ENCODE data around the gene ZNF33B.
A peak's percentile ranks its signal among the peaks of the same experiment; 100 is the strongest.

Gene ZNF33B

GRCh38 chr10:42645103-42645502 lies 6.7 kb upstream of the ZNF33B start:
- TF ChIP-seq CTCF (IDR thresholded peaks at IDR 0.05; ENCODE audit: low read depth, low read length), result no peak
- no peak for TF ChIP-seq MAX (IDR thresholded peaks at IDR 0.05; ENCODE audit: low read depth, low read length)
- TF ChIP-seq MYC (IDR thresholded peaks at IDR 0.05; ENCODE audit: low read depth, low read length), result no peak
- TF ChIP-seq POLR2A (IDR thresholded peaks at IDR 0.05; ENCODE audit: extremely low read depth, insufficient read length), result no peak
- DNase-seq (ENCODE audit: low read depth), result no peak
- H3K4me3 ChIP-seq (ENCODE audit: low read depth, low read length), result no peak overlapping the region

DNA sequence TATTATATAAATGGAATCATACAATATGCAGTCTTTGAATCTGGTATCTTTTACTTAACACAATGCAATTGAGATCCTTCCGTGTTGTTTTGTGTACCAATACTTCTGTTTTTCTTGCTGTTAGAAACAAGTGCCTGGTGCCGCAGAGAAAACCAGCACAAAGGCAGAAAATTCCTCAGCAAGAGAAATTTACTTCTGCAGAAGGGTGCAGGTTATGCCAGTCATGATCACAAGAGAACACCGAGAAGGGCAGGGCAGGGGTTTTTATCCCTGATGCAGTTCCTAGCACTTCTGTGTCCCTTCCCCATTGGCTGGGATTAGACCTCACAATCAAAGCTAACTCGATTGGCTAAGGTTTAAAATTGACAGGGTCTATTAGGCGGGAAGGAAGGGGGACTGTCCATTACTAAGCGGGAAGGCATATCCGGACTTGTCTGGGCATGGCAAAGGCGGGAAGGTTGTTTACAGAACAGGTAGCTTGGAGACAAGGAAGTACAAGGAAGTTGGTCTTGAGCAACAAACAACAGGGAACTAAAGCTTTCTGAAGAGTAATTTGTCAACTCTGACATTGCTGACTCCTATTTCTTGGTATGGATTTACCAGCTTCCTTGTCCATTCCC lies 2.4 kb upstream of the ZNF33B start:
- DNase-seq (ENCODE audit: low read depth), result no peak
- TF ChIP-seq CTCF (IDR thresholded peaks at IDR 0.05; ENCODE audit: low read depth, low read length) (no peak), MYC (IDR thresholded peaks at IDR 0.05; ENCODE audit: low read depth, low read length) (no peak), POLR2A (IDR thresholded peaks at IDR 0.05; ENCODE audit: extremely low read depth, insufficient read length) (no peak), MAX (IDR thresholded peaks at IDR 0.05; ENCODE audit: low read depth, low read length) (no peak)
- no peak overlapping the region for H3K4me3 ChIP-seq (ENCODE audit: low read depth, low read length)

GRCh38 chr10:42638821-42639270 lies 476 bp upstream of the ZNF33B start:
- H3K4me3 ChIP-seq (ENCODE audit: low read depth, low read length), result peak overlapping the region; percentile 84
- TF ChIP-seq POLR2A (IDR thresholded peaks at IDR 0.05; ENCODE audit: extremely low read depth, insufficient read length) (no peak), MAX (IDR thresholded peaks at IDR 0.05; ENCODE audit: low read depth, low read length) (no peak), MYC (IDR thresholded peaks at IDR 0.05; ENCODE audit: low read depth, low read length) (no peak), CTCF (IDR thresholded peaks at IDR 0.05; ENCODE audit: low read depth, low read length) (no peak)
- DNase-seq (ENCODE audit: low read depth), result no peak

DNA sequence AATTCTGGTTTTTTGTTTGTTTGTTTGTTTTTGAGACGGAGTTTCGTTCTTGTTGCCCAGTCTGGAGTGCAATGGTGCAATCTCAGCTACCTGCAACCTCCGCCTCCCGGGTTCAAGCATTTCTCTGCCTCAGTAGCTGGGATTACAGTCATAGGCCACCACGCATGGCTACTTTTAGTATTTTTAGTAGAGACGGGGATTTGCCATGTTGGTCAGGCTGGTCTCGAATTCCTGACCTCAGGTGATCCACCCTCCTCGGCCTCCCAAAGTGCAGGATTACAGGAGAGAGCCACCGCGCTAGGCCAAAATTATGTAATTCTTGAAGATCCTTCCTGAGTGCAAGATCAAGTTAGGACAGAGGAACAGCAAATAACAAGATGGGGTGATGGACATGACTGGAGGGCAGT lies 719 bp downstream of the ZNF33B start:
- TF ChIP-seq POLR2A (IDR thresholded peaks at IDR 0.05; ENCODE audit: extremely low read depth, insufficient read length), result no peak
- TF ChIP-seq MAX (IDR thresholded peaks at IDR 0.05; ENCODE audit: low read depth, low read length), result no peak
- no peak for TF ChIP-seq CTCF (IDR thresholded peaks at IDR 0.05; ENCODE audit: low read depth, low read length)
- no peak for TF ChIP-seq MYC (IDR thresholded peaks at IDR 0.05; ENCODE audit: low read depth, low read length)
- DNase-seq (ENCODE audit: low read depth), result no peak
- H3K4me3 ChIP-seq (ENCODE audit: low read depth, low read length), result peak overlapping the region; percentile 84

DNA sequence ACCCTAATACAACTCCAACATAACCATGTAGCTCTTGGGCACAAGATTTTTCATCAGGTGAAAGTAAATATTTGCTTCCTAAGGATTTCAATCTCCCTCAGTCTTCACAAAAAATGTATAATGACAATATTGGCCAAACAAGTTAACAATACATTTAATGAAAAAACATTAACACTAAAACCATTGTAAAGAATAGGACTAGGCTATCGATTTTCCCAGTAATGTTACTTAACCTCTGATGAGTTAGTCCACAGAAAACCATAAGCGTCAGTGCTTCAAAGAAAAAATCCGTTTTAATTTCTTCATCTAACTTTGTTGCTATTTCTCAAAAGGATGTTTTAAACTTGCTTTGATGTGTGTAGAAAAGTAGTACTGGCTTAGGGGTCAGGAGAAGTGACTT lies 1.2 kb downstream of the ZNF33B start:
- no peak for DNase-seq (ENCODE audit: low read depth)
- TF ChIP-seq POLR2A (IDR thresholded peaks at IDR 0.05; ENCODE audit: extremely low read depth, insufficient read length), result no peak
- no peak for TF ChIP-seq MYC (IDR thresholded peaks at IDR 0.05; ENCODE audit: low read depth, low read length)
- TF ChIP-seq CTCF (IDR thresholded peaks at IDR 0.05; ENCODE audit: low read depth, low read length), result no peak
- TF ChIP-seq MAX (IDR thresholded peaks at IDR 0.05; ENCODE audit: low read depth, low read length), result no peak
- H3K4me3 ChIP-seq (ENCODE audit: low read depth, low read length), result peak overlapping the region; percentile 84
